Activated B cell treated with CpG ODN at 0.5 μM for 24 hours (primary cell): ENCODE data around the gene DOCK1. TPM values are rescaled to one million over a fixed set of nuclear protein-coding genes. Genes with fewer than 3 reads are reported as not detected.

Experiments used
- ATAC-seq: fragments of 200-7000 bp; cut with Tn5 transposase; one replicate; pipeline ENCODE4 v1.10.0; 2021; ENCODE audit warnings: low read depth, mild to moderate bottlenecking, moderate library complexity
- CTCF ChIA-PET: fragments of 350-600 bp; sonication (Branson Sonifier 250); formaldehyde crosslinking; loops from one replicate; lab custom pipeline; 2021; ENCODE audit warnings: antibody characterized with exemption; lab: Charles Lee
- POLR2A ChIA-PET: fragments of 350-600 bp; sonication (Branson Sonifier 250); formaldehyde crosslinking; loops from one replicate; lab custom pipeline; 2021; ENCODE audit warnings: antibody characterized with exemption; lab: Charles Lee
- DNase-seq: peaks from one replicate; pipeline ENCODE4 v3.0.0; 2022
- H3K27ac Mint-ChIP-seq: one replicate; pipeline ENCODE4 v1.8.0; 2020; ENCODE audit warnings: mixed read lengths
- H3K27me3 Mint-ChIP-seq: one replicate; pipeline ENCODE4 v1.8.0; 2021; ENCODE audit warnings: mixed read lengths
- H3K36me3 Mint-ChIP-seq: one replicate; pipeline ENCODE4 v1.8.0; 2021; ENCODE audit warnings: low read depth, mixed read lengths
- H3K4me1 Mint-ChIP-seq: one replicate; pipeline ENCODE4 v1.8.0; 2021; ENCODE audit warnings: mixed read lengths
- H3K4me3 Mint-ChIP-seq: one replicate; pipeline ENCODE4 v1.8.0; 2020; ENCODE audit warnings: mild to moderate bottlenecking, mixed read lengths
- H3K9me3 Mint-ChIP-seq: one replicate; pipeline ENCODE4 v1.8.0; 2020; ENCODE audit warnings: mixed read lengths
- intact Hi-C: fragments of 100-400 bp; cut with micrococcal nuclease; formaldehyde crosslinking; loops from one replicate; pipeline ENCODE4 v1.15.1; 2024
- total RNA-seq: library from RNA; stranded (reverse); gene quantifications from 2 replicates; pipeline ENCODE4 v1.2.3, GENCODE V29; 2022
- TF ChIP-seq, protein P1 (sequence below): fragments of 200-600 bp; IDR thresholded peaks from one replicate; pipeline ENCODE4 v1.8.0; 2022; ENCODE audit warnings: antibody characterized with exemption, mild to moderate bottlenecking

The DOCK1 gene
- total RNA-seq, 1 donor from 2014 or later = not detected

DNA sequence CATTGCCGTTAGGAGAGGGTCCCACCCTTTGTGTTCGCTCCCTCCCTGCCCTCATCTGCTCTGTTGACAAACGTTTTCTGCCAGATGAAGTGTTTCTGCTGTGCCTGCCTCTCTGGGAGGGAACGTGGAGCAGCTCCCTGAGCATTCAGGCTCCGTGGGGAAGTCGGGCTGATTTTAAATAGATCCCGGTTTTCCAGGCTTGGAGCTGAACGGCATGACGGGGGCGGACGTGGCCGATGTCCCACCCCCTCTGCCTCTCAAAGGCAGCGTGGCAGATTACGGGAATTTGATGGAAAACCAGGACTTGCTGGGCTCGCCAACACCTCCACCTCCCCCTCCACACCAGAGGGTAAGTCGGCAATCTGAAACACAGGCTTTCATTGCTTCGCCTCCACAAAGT is 542.0 kb downstream of the DOCK1 start:
- no peaks in the 10 kb centered on the region for H3K9me3 Mint-ChIP-seq
- intact Hi-C loops = no loop called here
- TF ChIP-seq, protein P1, sequence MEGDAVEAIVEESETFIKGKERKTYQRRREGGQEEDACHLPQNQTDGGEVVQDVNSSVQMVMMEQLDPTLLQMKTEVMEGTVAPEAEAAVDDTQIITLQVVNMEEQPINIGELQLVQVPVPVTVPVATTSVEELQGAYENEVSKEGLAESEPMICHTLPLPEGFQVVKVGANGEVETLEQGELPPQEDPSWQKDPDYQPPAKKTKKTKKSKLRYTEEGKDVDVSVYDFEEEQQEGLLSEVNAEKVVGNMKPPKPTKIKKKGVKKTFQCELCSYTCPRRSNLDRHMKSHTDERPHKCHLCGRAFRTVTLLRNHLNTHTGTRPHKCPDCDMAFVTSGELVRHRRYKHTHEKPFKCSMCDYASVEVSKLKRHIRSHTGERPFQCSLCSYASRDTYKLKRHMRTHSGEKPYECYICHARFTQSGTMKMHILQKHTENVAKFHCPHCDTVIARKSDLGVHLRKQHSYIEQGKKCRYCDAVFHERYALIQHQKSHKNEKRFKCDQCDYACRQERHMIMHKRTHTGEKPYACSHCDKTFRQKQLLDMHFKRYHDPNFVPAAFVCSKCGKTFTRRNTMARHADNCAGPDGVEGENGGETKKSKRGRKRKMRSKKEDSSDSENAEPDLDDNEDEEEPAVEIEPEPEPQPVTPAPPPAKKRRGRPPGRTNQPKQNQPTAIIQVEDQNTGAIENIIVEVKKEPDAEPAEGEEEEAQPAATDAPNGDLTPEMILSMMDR = no peak
- CTCF ChIA-PET = no interaction called here
- H3K4me1 Mint-ChIP-seq = no peaks in the 10 kb centered on the region
- DNase-seq (no peak), ATAC-seq (no peak)
- no peaks in the 10 kb centered on the region for H3K27me3 Mint-ChIP-seq
- POLR2A ChIA-PET = no interaction called here
- H3K27ac Mint-ChIP-seq = no peak overlapping the region
- H3K36me3 Mint-ChIP-seq = no peaks in the 10 kb centered on the region
- no peak overlapping the region for H3K4me3 Mint-ChIP-seq

DNA sequence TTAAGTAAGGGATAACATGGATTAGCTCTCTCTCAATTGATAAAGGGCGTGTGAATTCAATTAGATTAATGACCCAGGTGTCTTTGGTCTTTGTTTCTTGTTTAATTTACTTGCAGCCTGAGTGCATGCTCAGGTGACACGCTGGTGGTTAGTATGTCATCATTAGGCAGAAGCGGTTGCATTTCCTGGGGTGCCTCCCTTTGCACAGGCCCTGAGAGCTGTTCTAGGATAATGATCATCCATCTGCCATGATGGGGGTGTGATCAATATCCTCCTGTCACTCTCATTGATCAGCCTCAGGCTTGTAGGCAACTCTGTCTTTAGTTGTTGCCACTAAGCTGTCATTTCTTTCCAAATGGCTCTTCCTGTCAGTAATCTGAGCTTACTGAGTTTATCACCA is 544.3 kb downstream of the DOCK1 start:
- intact Hi-C loops = no loop called here
- no peak for ATAC-seq
- H3K36me3 Mint-ChIP-seq = no peaks in the 10 kb centered on the region
- H3K27me3 Mint-ChIP-seq = no peaks in the 10 kb centered on the region
- no peaks in the 10 kb centered on the region for H3K4me1 Mint-ChIP-seq
- ChIA-PET POLR2A (no interaction called here), CTCF (no interaction called here)
- H3K27ac Mint-ChIP-seq = no peak overlapping the region
- H3K4me3 Mint-ChIP-seq = no peak overlapping the region
- no peak for DNase-seq
- TF ChIP-seq, protein P1 = no peak
- no peaks in the 10 kb centered on the region for H3K9me3 Mint-ChIP-seq

DNA sequence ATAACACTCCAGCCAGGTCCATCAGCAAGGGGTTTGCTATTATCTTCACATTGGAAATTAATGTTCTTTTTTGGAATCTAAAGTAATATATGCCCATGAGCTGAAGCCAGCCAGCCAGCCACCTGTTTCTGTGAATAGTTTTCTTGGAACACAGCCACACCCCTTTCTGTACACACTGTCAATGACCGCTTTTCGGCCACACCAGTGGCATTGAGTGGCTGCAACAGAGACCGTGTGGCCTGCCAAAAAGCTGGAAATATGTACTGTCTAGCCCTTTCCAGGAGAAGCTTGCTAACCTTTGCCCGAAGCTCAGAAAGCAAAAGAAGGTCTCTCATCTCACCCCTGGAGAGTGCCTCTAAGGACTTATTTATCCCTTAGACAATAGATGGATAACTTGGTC is 545.4 kb downstream of the DOCK1 start:
- Mint-ChIP-seq H3K27me3 (no peaks in the 10 kb centered on the region), H3K9me3 (no peaks in the 10 kb centered on the region), H3K36me3 (no peaks in the 10 kb centered on the region), H3K27ac (no peak overlapping the region), H3K4me1 (no peaks in the 10 kb centered on the region), H3K4me3 (no peak overlapping the region)
- DNase-seq (no peak), ATAC-seq (no peak)
- ChIA-PET CTCF (no interaction called here), POLR2A (no interaction called here)
- TF ChIP-seq, protein P1 = no peak
- intact Hi-C loops = no loop called here

GRCh38 chr10:127451628-127452027 is 546.4 kb downstream of the DOCK1 start:
- no peak for ATAC-seq
- intact Hi-C loops = no loop called here
- H3K4me1 Mint-ChIP-seq = no peaks in the 10 kb centered on the region
- H3K4me3 Mint-ChIP-seq = no peak overlapping the region
- ChIA-PET CTCF (no interaction called here), POLR2A (no interaction called here)
- no peak for DNase-seq
- H3K9me3 Mint-ChIP-seq = no peaks in the 10 kb centered on the region
- TF ChIP-seq, protein P1 = no peak
- no peaks in the 10 kb centered on the region for H3K36me3 Mint-ChIP-seq
- H3K27ac Mint-ChIP-seq = no peak overlapping the region
- no peaks in the 10 kb centered on the region for H3K27me3 Mint-ChIP-seq

- intact Hi-C loops = no loop called here
- no peaks in the 10 kb centered on the region for H3K36me3 Mint-ChIP-seq
- DNase-seq = no peak
- POLR2A ChIA-PET = no interaction called here
- H3K9me3 Mint-ChIP-seq = no peaks in the 10 kb centered on the region
- TF ChIP-seq, protein P1 = no peak
- no peak overlapping the region for H3K27ac Mint-ChIP-seq
- no peak for ATAC-seq
- no peaks in the 10 kb centered on the region for H3K4me1 Mint-ChIP-seq
- H3K4me3 Mint-ChIP-seq = no peak overlapping the region
- CTCF ChIA-PET = no interaction called here
- H3K27me3 Mint-ChIP-seq = no peaks in the 10 kb centered on the region
These were observed 547.3 kb downstream of the DOCK1 start for GRCh38 chr10:127452568-127452967.
